ENCODE measurements around the gene TGFBR3L.
A peak's percentile ranks its signal among the peaks of the same experiment; 100 is the strongest.

TGFBR3L gene

DNA sequence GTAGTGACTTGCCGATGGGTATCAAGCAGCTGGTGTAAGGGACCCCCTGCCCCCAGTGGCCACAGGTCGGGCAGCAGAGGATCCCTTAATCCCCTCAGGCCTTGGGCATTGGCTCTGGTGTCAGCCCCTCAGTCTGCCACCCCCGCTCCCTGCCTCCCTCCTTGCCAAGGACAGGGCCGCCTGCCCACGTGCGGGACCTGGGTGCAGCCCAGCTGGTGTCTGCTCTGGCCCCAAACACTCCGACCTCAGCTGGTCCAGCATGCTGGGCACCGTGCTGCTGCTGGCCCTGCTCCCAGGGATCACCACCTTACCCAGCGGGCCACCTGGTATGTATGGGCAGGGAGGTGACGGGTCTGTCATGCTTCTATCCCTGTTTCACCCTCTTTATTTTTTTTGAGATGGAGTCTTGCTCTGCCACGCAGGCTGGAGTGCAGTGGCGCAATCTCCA lies at the start of gene TGFBR3L:
Gene TGFBR3L (plus strand): TSS at position 233 of the 448 bp plus-strand sequence.
- DNase-seq (ENCODE audit: low read depth, low spot score): no peak

DNA sequence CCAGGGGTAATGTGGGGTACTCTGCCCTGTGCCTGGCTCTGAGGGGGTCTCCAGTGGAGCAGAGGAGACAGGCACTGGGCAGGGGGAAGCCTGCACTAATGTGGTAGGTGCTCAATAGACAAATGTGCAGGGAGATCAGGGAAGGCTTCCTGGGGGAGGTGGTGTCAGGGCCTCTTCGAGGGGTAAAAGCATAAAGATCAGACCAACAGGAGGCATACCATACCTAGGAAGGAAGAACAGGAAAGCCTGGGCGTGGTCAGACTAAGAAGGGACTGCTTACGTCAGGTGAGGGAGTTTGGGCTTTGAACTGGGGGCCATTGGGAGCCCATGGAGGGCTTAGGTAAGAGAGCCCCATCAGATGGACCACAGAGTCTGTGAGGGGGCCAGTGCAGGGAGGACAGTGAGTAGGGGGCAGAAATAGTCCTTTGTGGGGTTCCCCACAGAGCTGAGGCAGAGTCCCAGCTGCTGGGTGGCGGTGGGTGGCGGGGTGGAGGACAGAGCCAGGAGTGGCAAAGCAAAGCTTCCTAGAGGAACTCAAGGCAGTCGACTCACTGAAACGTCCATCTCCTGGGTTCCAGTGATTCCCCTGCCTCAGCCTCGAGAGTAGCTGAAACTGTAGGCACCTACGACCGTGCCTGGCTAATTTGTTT lies 49.2 kb upstream of the TGFBR3L start:
- no peak for DNase-seq (ENCODE audit: low read depth, low spot score)

DNA sequence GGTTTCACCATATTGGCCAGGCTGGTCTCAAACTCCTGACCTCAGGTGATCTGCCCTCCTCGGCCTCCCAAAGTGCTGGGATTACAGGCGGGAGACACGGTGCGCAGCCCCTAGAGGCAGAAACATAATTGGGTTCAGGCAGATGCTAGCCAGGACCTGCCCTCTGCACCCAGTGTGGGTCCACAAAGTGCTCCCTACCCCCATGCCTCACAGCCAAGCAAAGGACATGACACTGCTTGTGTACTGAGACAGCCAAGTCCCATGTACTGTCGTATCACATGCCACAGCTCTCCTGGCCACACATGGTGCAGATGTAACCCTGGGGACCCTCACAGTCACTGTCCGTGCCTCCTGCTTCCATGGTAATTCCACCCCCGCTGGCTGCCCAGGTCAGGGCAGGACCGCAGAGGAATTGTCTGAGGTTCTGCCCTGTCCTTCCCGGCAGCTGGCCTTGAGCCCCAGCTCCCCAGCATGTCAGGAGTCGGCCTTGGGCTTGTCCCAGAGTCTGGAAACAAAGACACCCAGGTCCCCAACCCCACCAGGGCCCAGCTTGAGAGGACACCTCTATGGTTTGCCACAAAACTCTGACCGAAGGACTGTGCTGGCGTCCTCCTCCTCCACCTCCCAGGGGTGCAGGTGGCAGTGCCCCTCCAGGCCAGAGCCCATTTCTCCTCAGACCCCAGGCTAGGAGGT lies 48.1 kb upstream of the TGFBR3L start:
- no peak for DNase-seq (ENCODE audit: low read depth, low spot score)

DNA sequence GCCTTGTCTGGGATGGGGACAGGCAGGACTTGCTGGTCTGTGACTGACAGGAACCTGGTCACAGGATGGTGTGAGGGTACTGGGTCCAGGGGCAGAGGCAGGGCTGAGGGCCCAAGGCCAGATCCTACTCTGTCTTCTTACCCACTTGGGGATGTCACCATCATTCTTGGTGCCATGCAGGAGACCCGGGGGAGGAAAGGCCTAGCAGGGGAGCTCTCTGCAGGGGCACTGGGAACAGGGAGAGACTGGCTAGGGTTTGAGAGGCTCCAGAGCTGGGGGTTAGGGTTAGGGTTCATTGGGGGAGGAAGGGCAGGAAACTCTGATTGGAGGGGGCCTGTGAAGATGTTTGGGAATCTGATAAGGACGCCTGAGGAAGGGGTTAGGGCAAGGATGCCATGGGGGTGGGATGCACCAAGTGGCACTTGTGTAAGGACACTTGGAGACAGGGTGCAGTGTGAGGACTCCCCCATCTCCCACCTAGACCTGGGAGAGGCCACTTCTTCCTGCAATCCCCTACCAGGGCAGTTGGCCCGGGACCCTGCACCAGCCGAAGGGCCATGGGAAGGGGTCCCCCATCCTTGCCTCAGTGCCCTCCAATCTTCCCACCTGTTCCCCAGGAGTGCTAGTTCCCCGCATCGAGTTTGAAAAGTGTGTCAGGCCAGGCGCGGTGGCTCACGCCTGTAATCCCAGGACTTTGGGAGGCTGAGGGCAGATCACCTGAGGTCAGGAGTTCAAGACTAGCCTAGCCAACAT lies 47.4 kb upstream of the TGFBR3L start:
- DNase-seq (ENCODE audit: low read depth, low spot score): no peak

DNA sequence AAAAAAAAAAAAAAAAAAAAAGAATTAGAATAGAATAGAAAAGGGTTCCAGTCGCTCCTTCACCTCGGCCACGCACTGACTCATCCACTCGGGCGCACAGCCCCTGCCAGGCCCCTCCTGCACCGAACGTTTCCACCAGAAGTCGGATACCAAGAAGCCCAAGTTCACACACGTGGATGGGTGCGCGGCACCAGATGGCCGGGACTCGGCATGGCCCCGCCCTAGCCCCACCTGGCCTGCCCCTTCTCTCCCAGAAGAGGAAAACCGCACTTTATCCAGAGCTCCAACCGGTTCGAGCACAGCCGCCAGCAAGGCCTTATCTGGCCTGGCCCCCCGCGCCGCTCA lies 46.3 kb upstream of the TGFBR3L start:
- DNase-seq (ENCODE audit: low read depth, low spot score): no peak

DNA sequence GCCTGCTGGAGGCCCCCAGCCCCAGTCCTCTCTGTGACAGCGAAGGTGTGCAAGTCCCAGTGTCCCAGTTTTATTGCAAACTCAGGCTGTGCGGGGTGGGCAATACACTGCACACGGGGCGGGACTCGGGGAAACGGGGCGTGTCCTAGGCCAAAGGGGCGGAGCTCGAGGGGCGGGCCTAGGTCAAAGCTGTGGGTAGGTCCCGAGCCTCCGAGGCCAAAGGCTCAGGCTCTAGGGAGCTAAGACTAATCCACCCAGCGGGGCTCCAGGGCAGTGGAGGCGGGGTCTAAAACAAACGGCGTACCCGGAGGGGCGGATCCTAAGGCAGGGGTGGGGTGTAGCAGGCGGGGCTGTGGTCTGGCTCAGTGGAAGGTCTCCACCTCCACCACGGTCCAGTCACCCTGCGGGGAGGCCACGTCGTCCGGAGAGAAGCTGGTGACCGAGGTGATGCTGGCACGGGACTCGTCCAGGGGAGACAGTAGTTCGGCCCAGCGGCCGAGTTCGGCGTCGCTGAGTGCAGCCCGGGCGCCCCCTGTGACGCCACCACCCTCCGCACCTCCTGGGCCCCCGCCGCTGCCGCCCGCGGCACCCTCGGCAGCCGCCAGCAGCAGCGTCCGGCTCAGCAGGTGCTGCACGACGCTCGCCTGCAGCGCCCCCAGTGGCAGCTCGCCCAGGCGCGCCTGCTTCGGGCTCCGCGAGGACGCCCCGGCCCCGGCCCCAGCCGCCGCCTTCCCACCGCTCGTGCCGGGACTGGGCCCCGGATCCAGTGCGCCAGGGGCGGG lies 45.8 kb upstream of the TGFBR3L start:
- DNase-seq (ENCODE audit: low read depth, low spot score): peak; percentile 52

DNA sequence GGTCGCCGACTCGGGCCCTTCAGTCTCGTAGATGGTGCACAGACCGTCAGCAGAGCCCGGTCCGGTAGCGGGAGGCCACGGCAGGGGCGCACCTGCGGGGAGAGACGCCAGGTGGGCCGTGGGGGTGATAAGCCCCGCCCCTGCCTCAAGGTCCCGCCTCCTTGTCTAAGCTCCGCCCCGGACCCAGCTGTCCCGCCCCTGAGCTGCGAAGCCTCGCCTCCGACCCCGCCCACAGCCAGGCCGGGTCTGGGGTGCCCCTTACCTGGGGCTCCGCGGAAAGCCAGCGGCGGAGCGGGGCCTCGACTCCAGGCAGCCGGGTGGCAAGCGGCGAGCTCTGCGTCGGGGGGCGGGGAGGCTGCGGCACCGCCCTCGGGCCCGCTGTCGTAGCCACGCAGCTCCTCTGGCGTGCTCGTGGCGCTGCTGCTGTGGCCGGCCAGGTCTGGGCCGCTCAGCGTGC lies 45.1 kb upstream of the TGFBR3L start:
- peak; percentile 47 for DNase-seq (ENCODE audit: low read depth, low spot score)

DNA sequence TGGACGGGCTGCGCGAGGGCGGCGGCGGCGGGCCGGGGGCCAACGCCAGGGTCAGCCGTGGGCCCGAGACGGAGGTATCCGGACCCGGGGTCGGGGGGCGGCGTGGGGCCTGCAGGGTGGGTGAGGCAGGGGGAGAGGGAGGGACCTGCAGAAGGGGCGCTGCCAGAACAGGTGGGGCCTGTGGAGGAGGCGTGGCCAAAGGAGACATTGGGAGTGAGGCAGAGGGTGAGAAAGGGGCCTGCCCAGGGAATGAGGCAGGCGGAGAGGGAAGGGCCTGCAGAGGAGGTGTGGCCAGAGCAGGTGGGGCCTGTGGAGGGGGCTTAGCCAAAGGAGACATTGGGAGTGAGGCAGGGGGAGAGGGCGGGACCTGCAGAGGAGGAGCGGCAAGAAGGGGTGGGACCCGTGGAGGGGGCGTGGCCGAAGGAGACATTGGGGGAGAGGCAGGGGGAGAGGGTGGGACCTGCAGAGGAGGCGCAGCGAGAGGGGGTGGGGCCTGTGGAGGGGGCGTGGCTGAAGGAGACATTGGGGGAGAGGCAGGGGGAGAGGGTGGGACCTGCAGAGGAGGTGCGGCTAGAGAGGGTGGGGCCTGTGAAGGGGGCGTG lies 44.6 kb upstream of the TGFBR3L start:
- peak; percentile 14 for DNase-seq (ENCODE audit: low read depth, low spot score)

DNA sequence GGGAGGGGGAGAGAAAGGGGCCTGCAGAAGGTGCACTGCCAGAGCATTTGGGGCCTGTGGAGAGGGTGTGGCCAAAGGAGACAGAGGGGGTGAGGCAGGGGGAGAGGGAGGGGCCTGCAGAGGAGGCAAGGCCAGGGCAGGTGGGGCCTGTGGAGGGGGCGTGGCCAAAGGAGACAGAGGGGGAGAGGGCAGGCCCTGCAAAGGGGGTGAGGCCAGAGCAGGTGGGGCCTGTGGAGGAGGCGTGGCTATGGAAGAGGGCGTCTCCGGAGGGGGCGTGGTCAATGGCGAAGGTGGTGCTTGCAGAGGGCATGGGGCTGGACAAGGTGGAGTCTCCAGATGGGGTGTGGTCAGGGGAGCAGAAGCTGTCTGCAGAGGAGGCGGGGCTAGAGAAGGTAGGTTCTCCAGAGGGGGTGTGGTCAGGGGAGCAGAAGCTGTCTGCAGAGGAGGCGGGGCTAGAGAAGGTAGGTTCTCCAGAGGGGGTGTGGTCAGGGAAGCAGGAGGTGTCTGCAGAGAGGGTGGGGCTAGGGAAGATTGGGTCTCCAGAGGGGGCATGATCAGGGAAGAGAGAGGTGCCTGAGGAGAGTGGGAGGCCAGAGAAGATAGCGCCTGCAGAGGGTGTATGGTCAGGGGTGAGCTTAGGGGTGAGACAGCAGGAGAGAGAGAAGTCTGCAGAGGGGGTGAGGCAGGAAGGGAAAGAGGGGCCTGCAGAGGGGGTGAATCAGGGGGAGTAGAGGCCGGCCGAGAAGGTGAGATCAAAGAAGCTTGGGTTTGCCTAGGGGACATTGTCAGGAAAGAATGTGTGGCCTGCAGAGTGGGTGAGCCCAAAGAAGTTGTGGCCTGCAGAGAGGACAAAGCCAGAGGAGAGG lies 43.8 kb upstream of the TGFBR3L start:
- no peak for DNase-seq (ENCODE audit: low read depth, low spot score)

DNA sequence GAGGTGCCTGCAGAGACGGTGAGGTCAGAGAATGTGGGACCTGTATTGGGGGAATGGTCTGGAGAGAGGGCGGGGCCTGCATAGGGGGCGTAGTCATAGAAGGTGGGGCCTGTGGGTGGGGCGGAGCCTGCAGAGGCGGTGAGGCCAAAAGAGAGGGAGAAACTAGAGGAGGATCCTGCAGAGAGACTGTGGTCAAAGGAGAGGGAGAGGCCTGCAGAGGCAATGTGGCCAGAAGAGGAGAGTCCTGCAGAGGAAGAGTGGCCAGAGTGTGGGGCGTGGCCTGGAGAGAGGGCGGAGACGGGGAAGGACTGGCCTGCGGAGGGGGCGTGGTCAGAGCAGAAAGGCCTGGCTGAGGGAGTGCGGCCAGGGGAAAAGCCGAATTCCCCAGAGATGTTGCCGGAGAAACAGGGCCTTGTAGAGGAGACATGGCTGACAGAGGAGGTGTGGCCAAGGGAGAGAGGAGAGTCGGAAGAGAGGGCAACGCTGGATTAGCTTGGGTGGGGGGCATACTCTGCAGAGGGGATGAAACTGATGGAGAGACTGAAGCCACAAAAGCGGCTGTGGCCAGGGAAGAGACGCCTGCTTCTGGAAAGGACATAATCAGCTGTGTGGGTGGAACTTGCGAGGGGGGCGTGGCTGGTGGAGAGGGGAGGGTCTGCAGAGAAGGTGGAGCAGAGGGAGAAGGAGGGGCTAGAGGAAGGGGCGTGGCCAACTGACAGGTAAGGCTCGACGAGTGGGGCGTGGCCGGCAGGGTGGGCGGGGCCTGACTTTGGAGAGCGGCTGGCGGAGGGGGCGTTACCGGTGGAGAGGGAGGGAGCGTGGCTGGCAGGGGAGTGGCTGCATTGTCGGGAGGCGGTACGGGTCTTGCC lies 43.0 kb upstream of the TGFBR3L start:
- peak; percentile 64 for DNase-seq (ENCODE audit: low read depth, low spot score)

DNA sequence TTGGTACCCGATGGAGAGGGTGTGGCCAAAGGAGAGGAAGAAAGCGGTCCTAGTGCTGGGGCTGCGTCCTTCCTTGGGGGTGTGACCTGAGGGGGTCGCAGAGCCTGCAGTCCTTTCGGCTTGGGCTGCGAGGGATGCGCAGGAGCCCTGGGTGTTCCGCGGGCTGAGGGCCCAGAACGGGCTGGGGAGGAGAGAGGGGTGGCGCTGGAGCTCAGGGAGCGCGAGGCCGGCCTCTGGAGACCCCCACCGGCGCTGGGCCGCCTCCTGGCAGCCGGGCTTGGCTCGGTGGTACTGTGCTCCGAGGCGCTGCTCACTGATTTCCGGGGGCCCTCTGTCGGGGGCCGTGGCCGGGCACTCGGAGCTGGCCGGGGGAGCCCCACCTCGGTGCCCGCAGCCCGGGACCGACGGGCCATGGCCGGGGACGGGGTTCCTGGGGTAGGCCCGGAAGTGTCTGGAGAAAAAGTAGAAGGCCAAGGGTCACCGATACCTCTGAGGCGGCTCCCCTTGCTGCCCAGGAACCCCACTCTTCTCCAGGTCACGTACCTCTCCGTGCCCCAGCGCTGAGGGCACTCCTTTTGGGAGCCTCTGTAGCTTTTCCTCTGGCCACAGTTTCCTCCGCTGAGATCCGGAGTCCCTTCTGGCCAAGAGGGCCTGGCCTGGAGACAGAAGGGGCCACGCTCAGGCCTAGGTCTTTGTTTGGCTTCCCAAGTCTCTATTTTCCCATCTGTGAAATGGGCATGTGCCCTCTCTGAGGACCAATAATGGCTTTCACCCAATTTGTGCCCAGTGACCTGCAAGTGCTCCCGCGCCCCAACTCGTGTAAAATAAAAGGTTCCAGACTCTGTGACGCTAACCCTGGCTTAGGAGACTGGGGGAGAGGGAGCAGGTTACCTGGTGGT lies 42.1 kb upstream of the TGFBR3L start:
- DNase-seq (ENCODE audit: low read depth, low spot score): no peak

DNA sequence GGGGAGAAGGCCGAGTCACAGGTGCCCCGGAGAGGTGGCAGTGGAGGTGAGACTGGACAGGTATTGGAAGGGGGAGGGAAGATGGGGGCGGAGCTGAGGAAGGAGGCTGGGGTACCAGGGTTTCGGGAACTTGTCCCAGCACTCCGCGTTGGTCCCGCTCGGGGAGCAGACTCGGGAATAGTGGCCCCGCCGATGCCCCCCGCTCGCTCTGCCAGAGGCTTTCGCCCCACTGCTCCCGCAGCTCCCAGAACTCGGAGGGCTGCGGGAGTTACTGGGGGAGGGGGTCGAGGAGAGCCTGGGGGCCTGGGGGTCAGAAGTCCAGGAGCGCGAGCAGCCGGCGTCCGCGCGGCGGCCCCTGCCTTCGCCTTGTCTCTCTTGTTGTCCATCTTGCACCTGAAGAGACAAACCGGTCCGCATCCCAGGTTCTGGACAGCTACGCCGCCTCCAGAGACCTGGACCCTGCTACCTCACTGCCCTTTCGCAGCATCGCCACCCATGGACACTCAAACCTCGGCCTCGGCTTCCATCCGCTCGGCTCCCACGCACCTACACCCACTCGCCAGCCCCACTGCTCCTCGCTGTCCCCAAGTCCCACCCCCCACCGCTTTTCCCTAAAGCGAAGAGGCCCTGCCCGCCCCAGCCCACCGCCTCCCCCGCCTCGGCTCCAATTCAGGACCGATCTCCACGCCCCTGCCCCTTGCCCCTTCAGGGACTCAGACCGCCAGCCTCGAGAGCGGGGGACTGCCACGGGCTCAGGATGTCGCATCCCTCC lies 41.1 kb upstream of the TGFBR3L start:
- no peak for DNase-seq (ENCODE audit: low read depth, low spot score)

DNA sequence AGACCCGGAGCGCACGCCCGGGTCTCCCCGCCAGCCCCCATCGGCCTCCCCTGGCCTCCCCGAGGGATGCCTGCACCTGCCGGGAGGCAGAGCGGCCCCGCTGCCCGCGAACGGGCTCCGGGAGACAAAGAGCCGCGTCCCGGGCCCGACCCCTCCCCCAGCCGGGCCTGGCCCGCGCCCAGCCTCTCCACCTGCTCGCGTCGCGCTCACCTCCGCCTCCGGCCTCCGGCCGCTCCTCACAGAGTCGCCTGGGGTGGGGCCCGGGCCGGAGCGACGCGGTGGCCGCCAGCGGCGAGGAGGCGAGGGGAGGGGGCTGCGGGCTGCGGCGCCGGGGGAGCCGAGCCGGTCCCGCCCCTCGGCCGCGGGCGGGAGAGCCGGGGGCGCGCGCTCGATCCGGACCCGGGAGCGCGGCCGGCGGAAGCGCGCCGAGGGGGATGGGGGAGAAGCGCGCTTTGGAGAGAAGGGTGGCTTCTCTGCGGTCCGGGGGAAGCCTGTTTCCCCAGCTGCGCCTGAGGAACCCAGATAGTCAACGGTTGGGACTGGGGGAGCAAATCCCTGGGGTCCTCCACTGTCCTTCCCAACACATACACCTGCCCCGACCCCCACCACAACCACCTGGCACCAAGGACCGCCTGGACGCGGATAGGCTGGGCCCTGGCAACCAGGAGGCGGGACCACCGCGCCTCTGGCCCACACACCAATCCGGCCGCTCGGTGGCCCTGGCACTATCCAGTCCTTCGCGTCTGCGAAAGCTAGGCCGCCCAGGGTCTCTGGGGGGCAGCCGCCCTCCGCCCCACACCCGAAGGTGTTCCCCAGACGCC lies 40.3 kb upstream of the TGFBR3L start, which contains the start of gene PRR36:
Gene PRR36 (minus strand): TSS at position 315 of the 821 bp plus-strand sequence. CDS start 701 bp downstream, outside the sequence.
- no peak for DNase-seq (ENCODE audit: low read depth, low spot score)

DNA sequence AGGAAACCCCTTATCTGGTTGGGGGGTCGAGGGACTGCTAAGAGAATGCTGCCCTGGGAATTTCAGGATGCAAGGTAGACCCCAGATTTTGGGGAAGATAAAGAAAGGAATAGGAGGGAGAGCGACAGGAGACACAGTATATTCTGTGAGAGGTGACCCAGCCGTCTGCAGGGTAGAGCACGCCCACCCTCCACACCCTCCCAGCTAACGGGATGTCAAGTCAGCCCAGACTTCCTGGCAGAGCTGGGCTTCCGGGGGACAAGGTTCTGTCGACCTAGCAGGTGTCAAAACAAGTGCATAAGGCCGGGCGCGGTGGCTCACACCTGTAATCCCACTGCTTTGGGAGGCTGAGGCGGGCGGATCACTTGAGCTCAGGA lies 39.7 kb upstream of the TGFBR3L start:
- no peak for DNase-seq (ENCODE audit: low read depth, low spot score)

DNA sequence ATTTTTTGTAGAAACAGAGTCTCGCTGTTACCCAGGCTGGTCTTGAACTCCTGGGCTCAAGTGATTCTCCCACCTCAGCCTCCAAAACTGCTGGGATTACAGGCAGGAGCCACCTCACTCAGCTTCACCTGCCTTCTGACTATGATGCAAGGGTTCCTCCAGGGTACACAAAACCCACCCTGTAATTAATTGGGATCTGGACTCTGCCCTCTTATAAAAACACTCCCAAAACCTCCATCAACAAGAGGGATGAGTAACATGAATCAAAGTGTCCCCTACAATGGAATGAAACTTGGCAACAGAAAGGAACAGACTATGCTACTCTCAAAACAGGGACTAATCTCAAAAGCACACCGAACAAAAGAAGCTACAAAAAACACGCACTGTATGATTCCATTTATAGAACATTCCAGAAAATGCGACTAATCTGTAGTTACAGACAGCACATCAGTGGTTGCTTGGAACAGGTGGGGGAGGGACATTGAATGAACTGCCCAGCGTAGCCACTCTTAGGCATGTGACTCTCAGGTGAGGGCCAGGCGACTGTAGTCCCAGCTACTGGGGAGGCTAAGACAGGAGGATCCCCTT lies 37.3 kb upstream of the TGFBR3L start:
- DNase-seq (ENCODE audit: low read depth, low spot score): no peak

DNA sequence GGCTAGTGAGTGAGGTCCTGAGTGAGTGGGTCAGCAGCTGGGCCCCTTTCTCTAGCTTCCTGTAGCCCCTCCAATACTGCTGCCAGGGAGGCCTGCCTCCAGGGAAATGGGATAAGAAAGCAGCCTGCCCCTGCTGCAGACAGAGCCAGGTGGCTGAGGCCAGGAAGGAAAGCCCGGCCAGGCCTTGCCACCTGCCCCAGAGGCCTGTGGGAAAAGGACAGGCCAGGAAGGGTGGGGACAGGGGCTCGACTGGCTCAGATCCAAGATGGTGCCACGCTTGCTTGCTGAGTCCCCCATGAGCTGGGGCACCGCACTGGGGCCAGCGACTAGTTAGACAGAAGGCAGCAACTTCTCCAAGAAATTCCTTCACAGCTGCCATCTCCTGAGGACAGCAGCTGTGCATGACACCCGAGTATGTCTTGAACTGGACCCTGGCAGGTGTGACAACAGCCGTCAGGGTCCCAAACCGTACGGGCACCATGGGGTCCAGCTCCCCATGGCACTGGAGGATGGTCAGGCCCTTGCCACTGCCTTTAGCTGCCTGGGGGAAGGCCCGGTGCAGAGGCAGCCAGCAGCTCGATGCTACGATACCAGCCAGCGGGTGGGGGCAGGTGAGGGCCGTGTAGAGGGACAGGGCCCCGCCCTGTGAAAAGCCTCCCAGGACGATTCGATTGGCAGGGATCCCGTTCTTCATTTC lies 35.4 kb upstream of the TGFBR3L start:
- DNase-seq (ENCODE audit: low read depth, low spot score): no peak
